22Rv1 (cell line): Measurements from ENCODE around the gene GIPR.

Source experiments
- H3K27ac ChIP-seq: fragments of 450-650 bp; 2 replicates; pipeline ENCODE4 v1.5.1; 2017
- CTCF ChIP-seq: fragments of 450-650 bp; IDR thresholded peaks from 2 replicates; pipeline ENCODE4 v1.5.1; 2017; ENCODE audit warnings: mild to moderate bottlenecking
- ZFX ChIP-seq: fragments of 450-650 bp; IDR thresholded peaks from 2 replicates; pipeline ENCODE4 v1.6.1; 2017; ENCODE audit warnings: antibody characterized with exemption, borderline replicate concordance

GIPR gene

GRCh38 chr19:45730368-45731288 is 62.6 kb downstream of the GIPR start, which contains the start of gene FBXO46:
FBXO46 (minus strand) TSS chr19:45730896; CDS start chr19:45713495, 17,401 bp downstream.
- peak within 1 kb of the TSS; percentile 71 for H3K27ac ChIP-seq
- TF ChIP-seq ZFX, result no peak
- peak; percentile 28 for TF ChIP-seq CTCF
